Mucosa of rectum (tissue), 2 donors: ENCODE data around the gene NAA11.

Source experiments
- H3K27ac ChIP-seq, 2 donors: one replicate each; pipeline ENCODE4 v1.7.0; 2013; ENCODE audit warnings: inconsistent platforms in 2 of 2, low read depth in 2 of 2, low read length in 2 of 2
- H3K27me3 ChIP-seq, 2 donors: one replicate each; pipeline ENCODE4 v1.7.0; 2013; ENCODE audit warnings: low read length in 2 of 2; ENCODE audit not compliant: control insufficient read depth in 2 of 2, insufficient read depth in 2 of 2
- H3K36me3 ChIP-seq, 2 donors: one replicate each; pipeline ENCODE4 v1.7.0; 2013; ENCODE audit warnings: low read length in 2 of 2; ENCODE audit not compliant: control insufficient read depth in 2 of 2, insufficient read depth in 2 of 2
- H3K4me1 ChIP-seq, 2 donors: one replicate each; pipeline ENCODE4 v1.7.0; 2013; ENCODE audit warnings: low read length in 2 of 2, mild to moderate bottlenecking in 1 of 2; ENCODE audit not compliant: control insufficient read depth in 2 of 2, insufficient read depth in 2 of 2
- H3K4me3 ChIP-seq, 2 donors: one replicate each; pipeline ENCODE4 v1.7.0; 2013; ENCODE audit warnings: low read length in 2 of 2
- H3K9ac ChIP-seq, 2 donors: one replicate each; pipeline ENCODE4 v1.7.0; 2013; ENCODE audit warnings: low read length in 2 of 2, low read depth in 1 of 2, mild to moderate bottlenecking in 1 of 2
- H3K9me3 ChIP-seq, 2 donors: one replicate each; pipeline ENCODE4 v1.7.0; 2013; ENCODE audit warnings: low read length in 2 of 2; ENCODE audit not compliant: control insufficient read depth in 2 of 2
- donor health status: healthy.
- donor health status: Normal muscosa, but diverticular disease.

Gene NAA11

DNA sequence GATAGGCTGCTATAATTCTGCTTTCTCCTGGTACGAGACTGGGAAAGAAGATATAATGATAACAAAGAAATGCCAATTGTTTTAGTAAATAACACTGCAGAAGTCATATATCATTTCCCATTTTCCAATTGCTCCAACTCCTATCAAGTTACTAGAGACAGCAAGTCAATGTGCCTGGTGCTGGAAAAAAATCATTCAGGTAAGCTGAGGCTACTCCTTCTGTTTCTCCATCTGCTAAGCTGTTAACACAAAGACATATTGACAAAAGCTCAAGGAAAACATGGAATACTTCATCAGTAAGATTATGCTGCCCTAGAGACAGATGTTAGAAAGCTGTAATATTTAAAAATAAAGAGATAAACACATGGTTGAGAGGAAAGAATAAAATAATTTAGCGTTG is 10.0 kb downstream of the NAA11 start:
- Histone ChIP-seq H3K36me3 (no peaks in the 10 kb centered on the region), H3K27me3 (no peaks in the 10 kb centered on the region), H3K9me3 (no peaks in the 10 kb centered on the region), H3K27ac (no peak overlapping the region), H3K4me3 (no peak overlapping the region), H3K9ac (no peak overlapping the region), H3K4me1 (no peaks in the 10 kb centered on the region)

DNA sequence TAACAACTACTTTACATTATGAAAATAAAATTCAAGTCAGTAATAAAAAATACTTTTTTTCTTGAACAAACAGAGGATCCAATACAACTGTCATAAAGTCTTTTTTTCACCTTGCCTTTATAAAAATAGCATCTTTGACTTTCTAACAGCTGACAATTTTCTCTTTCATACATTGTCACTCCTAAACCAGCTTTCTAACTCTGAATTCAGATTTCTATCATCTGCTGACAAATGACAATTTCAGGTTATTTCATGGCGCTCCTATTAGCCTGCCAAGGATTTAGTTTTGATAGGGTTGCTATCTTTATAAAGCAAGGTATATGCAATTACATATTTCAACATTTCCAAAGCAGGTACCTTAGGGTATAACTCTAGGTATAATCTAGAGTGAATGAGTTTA is 14.6 kb downstream of the NAA11 start:
- Histone ChIP-seq H3K9ac (no peak overlapping the region), H3K36me3 (no peaks in the 10 kb centered on the region), H3K4me3 (no peak overlapping the region), H3K27ac (no peak overlapping the region), H3K4me1 (no peaks in the 10 kb centered on the region), H3K27me3 (no peaks in the 10 kb centered on the region), H3K9me3 (no peaks in the 10 kb centered on the region)

DNA sequence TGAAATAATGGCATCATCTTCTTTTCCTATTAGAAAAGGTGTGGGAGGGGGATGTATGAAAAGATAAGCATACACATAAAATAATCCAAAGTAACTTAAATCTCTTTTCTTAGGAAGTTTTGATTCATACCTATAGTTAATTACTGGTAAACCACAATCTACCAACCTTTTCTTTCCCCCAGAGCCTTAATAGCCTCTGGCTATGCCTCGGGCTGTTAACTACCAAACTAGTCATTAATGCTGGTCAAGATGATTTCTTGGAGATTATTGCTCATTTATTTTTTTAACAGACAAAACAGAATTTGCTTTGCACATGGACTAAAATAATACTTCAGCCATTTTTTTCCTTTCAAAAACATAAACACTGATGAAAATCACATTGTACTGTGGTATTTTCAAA is 16.9 kb downstream of the NAA11 start:
- no peaks in the 10 kb centered on the region for H3K9me3 ChIP-seq
- no peaks in the 10 kb centered on the region for H3K36me3 ChIP-seq
- H3K27ac ChIP-seq: no peak overlapping the region
- no peak overlapping the region for H3K4me3 ChIP-seq
- no peaks in the 10 kb centered on the region for H3K27me3 ChIP-seq
- H3K9ac ChIP-seq: no peak overlapping the region
- no peaks in the 10 kb centered on the region for H3K4me1 ChIP-seq

DNA sequence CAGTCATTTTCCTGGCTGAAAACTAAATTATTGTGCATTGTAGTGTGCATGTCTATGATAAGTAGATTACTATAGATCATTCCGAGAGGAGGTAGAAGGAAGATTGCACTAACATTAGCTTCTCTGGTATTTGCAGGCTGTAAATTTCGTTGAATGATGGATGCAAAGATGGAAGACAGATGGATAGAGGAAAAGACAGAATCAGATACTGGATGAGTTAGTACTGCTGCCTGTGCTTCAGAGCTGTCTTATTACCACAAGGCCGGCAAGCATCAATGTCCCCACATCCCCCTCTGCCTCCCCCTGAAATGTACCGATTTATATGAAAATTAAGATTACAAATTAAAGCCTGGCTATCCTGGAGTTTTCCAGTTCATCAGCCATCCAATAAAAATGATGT is 17.7 kb downstream of the NAA11 start:
- no peaks in the 10 kb centered on the region for H3K4me1 ChIP-seq
- H3K4me3 ChIP-seq: no peak overlapping the region
- H3K9ac ChIP-seq: no peak overlapping the region
- H3K27me3 ChIP-seq: no peaks in the 10 kb centered on the region
- H3K27ac ChIP-seq: no peak overlapping the region
- H3K36me3 ChIP-seq: no peaks in the 10 kb centered on the region
- H3K9me3 ChIP-seq: no peaks in the 10 kb centered on the region

DNA sequence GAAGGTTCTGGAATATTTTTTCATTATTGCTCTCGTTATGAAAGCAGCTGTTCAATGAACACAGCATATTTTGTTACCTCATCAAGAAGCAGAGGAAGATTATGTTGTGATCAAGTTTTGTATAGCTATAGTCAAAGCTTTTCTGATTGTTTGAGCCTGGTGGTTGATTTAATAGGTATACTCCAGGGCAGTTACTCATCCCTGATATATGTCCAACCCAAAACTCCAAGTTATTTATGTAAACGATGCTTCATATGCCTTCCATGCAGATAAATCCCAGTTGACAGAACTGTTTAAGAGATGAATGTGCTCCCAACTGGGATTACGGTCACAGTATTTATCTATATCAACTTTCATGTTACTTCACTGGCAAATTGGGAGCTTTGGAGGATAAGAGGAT is 19.1 kb downstream of the NAA11 start:
- no peaks in the 10 kb centered on the region for H3K36me3 ChIP-seq

DNA sequence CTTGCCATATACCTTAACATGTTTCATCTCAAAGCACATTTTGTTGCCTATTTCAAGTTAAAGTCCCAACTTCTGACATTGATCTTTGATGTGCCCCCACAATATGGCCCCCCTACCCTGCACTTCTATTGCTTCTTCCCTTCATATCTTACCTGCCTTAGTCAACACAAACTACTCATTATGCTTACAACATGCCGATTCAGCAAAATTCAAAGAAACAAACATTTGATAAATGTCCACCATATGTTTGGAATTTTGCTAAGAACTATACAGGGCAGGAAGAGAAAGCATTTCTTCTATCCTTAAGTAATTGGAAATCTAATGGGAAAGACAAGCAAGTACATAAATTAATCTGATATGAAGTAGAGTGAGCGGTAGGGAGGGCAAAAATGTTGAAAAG is 25.6 kb downstream of the NAA11 start:
- Histone ChIP-seq H3K4me1 (no peaks in the 10 kb centered on the region), H3K27ac (no peak overlapping the region), H3K9ac (no peak overlapping the region), H3K9me3 (no peaks in the 10 kb centered on the region), H3K36me3 (no peaks in the 10 kb centered on the region), H3K4me3 (no peak overlapping the region), H3K27me3 (no peaks in the 10 kb centered on the region)

More for the DNA sequence above, 19.1 kb downstream of the NAA11 start:
- H3K9me3 ChIP-seq: no peaks in the 10 kb centered on the region
- H3K4me3 ChIP-seq: no peak overlapping the region
- no peak overlapping the region for H3K27ac ChIP-seq
- no peaks in the 10 kb centered on the region for H3K4me1 ChIP-seq
- no peak overlapping the region for H3K9ac ChIP-seq
- no peaks in the 10 kb centered on the region for H3K27me3 ChIP-seq

DNA sequence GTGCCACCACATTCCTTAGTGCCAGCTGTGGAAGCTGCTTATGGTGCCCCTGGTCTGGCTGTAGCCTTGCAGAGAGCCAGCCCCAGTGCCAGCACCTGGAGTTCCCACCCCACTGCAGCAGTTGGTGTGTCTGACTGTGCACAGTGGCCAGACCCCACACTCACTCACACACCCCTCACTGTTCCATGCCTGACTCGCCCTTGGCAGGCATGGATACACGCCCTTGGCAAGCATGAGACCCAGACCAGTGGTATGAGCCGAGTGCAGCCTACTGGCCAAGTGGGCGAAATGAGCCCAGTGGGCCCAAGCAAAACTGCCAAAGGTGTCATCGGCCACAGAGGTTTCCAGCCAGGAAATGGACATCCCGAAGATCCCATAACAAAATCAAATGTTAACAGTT is 27.4 kb downstream of the NAA11 start:
- Histone ChIP-seq H3K4me1 (no peaks in the 10 kb centered on the region), H3K36me3 (no peaks in the 10 kb centered on the region), H3K9ac (no peak overlapping the region), H3K9me3 (no peaks in the 10 kb centered on the region), H3K27ac (no peak overlapping the region), H3K27me3 (no peaks in the 10 kb centered on the region), H3K4me3 (no peak overlapping the region)

DNA sequence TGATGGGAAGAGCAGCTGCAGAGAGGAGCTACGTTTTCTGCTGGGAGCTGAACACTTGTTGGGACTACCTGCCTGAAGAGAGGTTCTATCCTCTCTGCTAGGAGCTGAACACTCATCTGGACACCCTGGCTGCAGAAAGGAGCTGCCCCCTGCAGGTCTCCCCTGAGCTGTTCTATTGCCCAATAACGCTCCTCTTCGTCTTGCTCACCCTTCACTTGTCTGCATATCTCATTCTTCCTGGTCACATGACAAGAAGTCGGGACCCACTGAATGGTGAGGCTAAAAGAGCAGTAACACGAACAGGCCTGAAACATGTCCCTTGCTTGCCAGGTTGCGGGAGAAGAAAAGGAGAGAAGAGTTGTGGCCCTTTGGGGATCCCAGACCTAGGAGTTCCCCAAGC is 27.8 kb downstream of the NAA11 start:
- no peak overlapping the region for H3K9ac ChIP-seq
- H3K36me3 ChIP-seq: no peaks in the 10 kb centered on the region
- no peaks in the 10 kb centered on the region for H3K9me3 ChIP-seq
- no peak overlapping the region for H3K4me3 ChIP-seq
- no peaks in the 10 kb centered on the region for H3K4me1 ChIP-seq
- no peaks in the 10 kb centered on the region for H3K27me3 ChIP-seq
- H3K27ac ChIP-seq: no peak overlapping the region

DNA sequence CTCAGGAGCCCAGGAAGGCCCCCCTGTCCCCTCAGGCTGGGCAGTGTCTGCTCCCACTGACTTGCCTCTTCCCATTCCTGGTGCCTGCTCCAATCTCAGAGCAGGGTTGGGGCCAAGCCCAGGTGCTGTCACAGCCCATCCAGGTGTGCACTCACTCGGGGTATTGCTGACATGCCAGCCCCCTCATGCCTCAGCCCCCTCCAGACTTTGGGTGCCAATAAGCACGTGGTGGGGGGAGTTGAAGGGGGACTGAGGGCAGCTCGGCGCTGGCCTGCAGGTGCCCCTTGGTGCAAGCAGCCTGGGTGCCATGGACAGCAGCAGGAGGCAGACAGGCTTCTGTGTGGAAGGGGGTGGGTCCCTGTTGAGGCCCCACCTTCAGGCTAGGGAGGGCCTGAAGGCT is 28.4 kb downstream of the NAA11 start:
- Histone ChIP-seq H3K9ac (no peak overlapping the region), H3K4me3 (no peak overlapping the region), H3K9me3 (no peaks in the 10 kb centered on the region), H3K27ac (no peak overlapping the region), H3K27me3 (no peaks in the 10 kb centered on the region), H3K36me3 (no peaks in the 10 kb centered on the region), H3K4me1 (no peaks in the 10 kb centered on the region)

DNA sequence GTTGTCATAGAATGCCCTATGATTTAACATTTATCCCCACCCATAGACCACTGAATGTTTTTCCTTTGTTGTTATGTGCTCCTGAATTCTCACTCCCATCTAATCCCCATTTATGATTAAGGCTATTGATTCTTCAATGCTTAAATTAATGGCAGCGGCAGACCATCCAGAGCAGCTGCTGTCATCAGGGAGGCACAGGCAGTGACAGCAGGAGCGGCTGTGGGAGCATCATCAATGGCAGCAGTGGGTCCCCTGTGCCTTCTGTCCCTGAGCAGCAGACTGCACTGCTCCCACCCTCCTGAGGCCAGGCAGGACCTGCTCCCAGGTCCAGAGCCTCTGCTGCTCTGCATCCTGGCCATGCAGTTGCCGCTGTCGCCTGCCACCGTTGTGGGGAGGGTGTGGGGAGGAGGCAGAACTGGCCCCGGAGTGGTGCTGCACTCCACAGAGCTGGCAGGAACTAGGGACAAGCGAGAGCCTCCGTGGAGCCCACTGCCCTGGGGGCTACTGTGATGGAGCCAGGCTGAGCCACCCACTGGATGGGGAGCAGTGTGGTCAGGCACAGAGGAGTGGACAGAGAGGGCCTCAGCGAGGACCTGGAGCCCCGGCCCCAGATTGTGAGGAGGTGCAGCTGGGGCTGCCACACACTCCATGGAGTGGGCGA is 29.0 kb downstream of the NAA11 start:
- Histone ChIP-seq H3K9me3 (no peaks in the 10 kb centered on the region), H3K9ac (no peak overlapping the region), H3K27me3 (no peaks in the 10 kb centered on the region), H3K4me1 (no peaks in the 10 kb centered on the region), H3K4me3 (no peak overlapping the region), H3K36me3 (no peaks in the 10 kb centered on the region), H3K27ac (no peak overlapping the region)

DNA sequence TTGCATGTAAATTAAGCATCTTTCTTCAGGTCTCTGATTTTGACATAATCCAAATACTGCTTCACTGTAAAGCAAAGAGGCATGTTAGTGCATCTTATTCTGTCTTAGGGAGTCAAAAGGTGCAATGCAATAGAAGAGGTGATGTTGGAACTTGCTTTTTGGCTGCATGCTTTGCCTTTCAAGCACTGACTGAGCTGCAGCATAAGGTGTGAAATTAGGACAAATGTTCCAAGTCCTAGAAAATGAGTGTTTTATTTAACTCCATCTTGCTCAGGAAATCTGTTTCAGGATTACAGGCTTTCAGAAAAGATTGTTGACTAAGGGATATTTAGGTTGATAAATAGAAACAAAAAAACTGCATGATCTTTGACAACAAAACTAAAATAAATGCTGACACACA is 30.8 kb downstream of the NAA11 start:
- H3K4me1 ChIP-seq: no peaks in the 10 kb centered on the region
- no peaks in the 10 kb centered on the region for H3K27me3 ChIP-seq
- no peak overlapping the region for H3K27ac ChIP-seq
- H3K36me3 ChIP-seq: no peaks in the 10 kb centered on the region
- no peak overlapping the region for H3K4me3 ChIP-seq
- no peaks in the 10 kb centered on the region for H3K9me3 ChIP-seq
- H3K9ac ChIP-seq: no peak overlapping the region
